Endothelial cell (in vitro differentiated cells): ENCODE measurements around the gene WFDC2. TPM values are rescaled to one million over a fixed set of nuclear protein-coding genes. Genes with fewer than 3 reads are reported as not detected.

Experiments used
- DNase-seq: peaks from one replicate; pipeline ENCODE4 v3.0.0; 2021; ENCODE audit warnings: low spot score
- H3K27ac Mint-ChIP-seq: one replicate; pipeline ENCODE4 v1.8.0; 2021; ENCODE audit warnings: mixed read lengths, inconsistent platforms; ENCODE audit not compliant: unreplicated experiment
- H3K27me3 Mint-ChIP-seq: one replicate; pipeline ENCODE4 v1.8.0; 2021; ENCODE audit warnings: mild to moderate bottlenecking, moderate library complexity, mixed read lengths, inconsistent platforms; ENCODE audit not compliant: unreplicated experiment
- H3K36me3 Mint-ChIP-seq: one replicate; pipeline ENCODE4 v1.8.0; 2021; ENCODE audit warnings: mild to moderate bottlenecking, low read depth, mixed read lengths, inconsistent platforms; ENCODE audit not compliant: unreplicated experiment
- H3K4me1 Mint-ChIP-seq: one replicate; pipeline ENCODE4 v1.8.0; 2021; ENCODE audit warnings: mild to moderate bottlenecking, mixed read lengths, inconsistent platforms; ENCODE audit not compliant: unreplicated experiment
- H3K4me3 Mint-ChIP-seq: one replicate; pipeline ENCODE4 v1.8.0; 2021; ENCODE audit warnings: mild to moderate bottlenecking, mixed read lengths, inconsistent platforms; ENCODE audit not compliant: unreplicated experiment
- H3K9me3 Mint-ChIP-seq: one replicate; pipeline ENCODE4 v1.8.0; 2021; ENCODE audit warnings: mixed read lengths, inconsistent platforms; ENCODE audit not compliant: unreplicated experiment
- CTCF ChIP-seq: fragments of 200-600 bp; sonication (generic); IDR thresholded peaks from one replicate; pipeline ENCODE4 v1.5.0; 2021; ENCODE audit warnings: antibody characterized with exemption; ENCODE audit not compliant: unreplicated experiment
- total RNA-seq: library from RNA; stranded (reverse); fragmentation: NEBNext Ultra II Directional; extraction: Animal tissue kit (Norgen Biotek cat#: 25700); gene quantifications from one replicate; pipeline ENCODE4 v1.2.1, GENCODE V29; 2021; ENCODE audit not compliant: unreplicated experiment

Gene WFDC2
- total RNA-seq, 1 donor from 2014 or later = 4.6 TPM

GRCh38 chr20:45485388-45485787 lies 15.8 kb downstream of the WFDC2 start:
- no peak for DNase-seq
- H3K27me3 Mint-ChIP-seq = no peaks in the 10 kb centered on the region
- no peak overlapping the region for H3K4me3 Mint-ChIP-seq
- no peaks in the 10 kb centered on the region for H3K9me3 Mint-ChIP-seq
- no peak overlapping the region for H3K27ac Mint-ChIP-seq
- no peaks in the 10 kb centered on the region for H3K4me1 Mint-ChIP-seq
- no peak for TF ChIP-seq CTCF
- H3K36me3 Mint-ChIP-seq = no peaks in the 10 kb centered on the region

GRCh38 chr20:45487231-45487635 lies 17.7 kb downstream of the WFDC2 start:
- Mint-ChIP-seq H3K9me3 (no peaks in the 10 kb centered on the region), H3K27me3 (no peaks in the 10 kb centered on the region), H3K27ac (no peak overlapping the region), H3K4me3 (no peak overlapping the region), H3K4me1 (no peaks in the 10 kb centered on the region), H3K36me3 (no peaks in the 10 kb centered on the region)
- peak; percentile 28 for DNase-seq
- TF ChIP-seq CTCF = peak; percentile 56

DNA sequence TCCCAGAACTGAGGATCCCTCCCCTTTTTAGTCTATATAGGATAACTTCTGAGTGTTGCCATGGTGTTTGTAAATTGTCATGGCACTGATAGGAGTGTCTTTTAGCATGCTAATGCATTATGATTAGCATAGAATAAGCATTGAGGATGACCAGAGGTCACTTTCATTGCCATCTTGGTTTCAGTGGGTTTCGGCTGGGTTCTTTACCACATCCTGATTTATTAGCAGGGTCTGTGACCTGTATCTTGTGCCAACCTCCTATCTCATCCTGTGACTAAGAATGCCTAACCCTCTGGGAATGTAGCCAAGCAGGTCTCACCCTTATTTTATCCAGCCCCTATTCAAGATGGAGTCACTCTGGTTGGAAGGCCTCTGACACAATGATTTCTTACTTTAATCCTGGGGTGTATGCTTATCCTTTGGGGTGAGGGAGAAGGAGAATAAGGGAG lies 19.6 kb downstream of the WFDC2 start:
- TF ChIP-seq CTCF = no peak
- Mint-ChIP-seq H3K4me3 (no peak overlapping the region), H3K36me3 (no peaks in the 10 kb centered on the region), H3K4me1 (no peaks in the 10 kb centered on the region), H3K27ac (no peak overlapping the region), H3K27me3 (peaks cover 2% of the 10 kb centered on the region), H3K9me3 (no peaks in the 10 kb centered on the region)
- no peak for DNase-seq

DNA sequence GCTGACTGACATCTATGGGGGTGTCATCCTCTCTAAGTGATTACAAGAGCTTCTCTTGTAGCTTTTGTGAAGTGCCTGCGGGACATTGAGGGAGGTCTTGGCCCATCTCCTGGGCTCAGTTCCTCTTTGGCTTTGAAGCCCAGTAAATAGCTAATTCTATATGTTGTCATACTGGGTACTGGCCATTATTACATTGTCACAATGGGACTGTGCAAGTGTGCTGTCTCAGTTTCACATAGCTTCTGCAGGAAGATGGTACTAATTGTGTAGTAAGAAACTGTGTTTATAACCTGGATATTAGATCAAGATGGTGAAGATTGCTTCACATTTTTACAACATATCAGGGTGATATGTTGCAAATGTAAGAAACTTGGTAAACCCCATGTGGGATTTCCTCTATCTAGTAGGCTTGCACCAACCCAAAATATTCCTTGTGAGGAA lies 26.0 kb downstream of the WFDC2 start:
- Mint-ChIP-seq H3K4me1 (no peaks in the 10 kb centered on the region), H3K27ac (no peak overlapping the region), H3K4me3 (no peak overlapping the region), H3K27me3 (peaks cover 4% of the 10 kb centered on the region), H3K9me3 (no peaks in the 10 kb centered on the region), H3K36me3 (no peaks in the 10 kb centered on the region)
- TF ChIP-seq CTCF = no peak
- no peak for DNase-seq

- H3K36me3 Mint-ChIP-seq = no peaks in the 10 kb centered on the region
- no peaks in the 10 kb centered on the region for H3K4me1 Mint-ChIP-seq
- DNase-seq = no peak
- no peak for TF ChIP-seq CTCF
- H3K27ac Mint-ChIP-seq = no peak overlapping the region
- H3K9me3 Mint-ChIP-seq = no peaks in the 10 kb centered on the region
- H3K27me3 Mint-ChIP-seq = peaks cover 4% of the 10 kb centered on the region
- H3K4me3 Mint-ChIP-seq = no peak overlapping the region
Measured at GRCh38 chr20:45496166-45496565, 26.6 kb downstream of the WFDC2 start.
